ENCODE measurements around the gene CLEC4E.
A peak's percentile ranks its signal among the peaks of the same experiment; 100 is the strongest.

DNA sequence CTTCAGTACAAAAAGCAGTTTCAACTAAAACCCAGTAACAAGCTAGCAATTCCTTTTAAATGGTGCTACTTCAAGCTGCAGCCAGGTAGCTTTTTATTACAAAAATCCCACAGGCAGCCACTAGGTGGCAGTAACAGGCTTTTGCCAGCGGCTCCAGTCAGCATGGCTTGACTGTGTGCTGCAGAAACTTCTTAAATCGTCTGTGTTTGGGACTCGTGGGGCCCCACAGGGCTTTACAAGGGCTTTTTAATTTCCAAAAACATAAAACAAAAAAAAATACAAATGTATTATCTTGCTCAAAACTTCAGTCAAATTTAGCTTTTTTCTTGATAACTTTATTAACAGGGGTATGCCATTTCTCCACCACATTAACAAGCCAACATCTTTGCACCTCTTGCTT, 3.6 kb upstream of the CLEC4E start:
- TF ChIP-seq, protein P1, sequence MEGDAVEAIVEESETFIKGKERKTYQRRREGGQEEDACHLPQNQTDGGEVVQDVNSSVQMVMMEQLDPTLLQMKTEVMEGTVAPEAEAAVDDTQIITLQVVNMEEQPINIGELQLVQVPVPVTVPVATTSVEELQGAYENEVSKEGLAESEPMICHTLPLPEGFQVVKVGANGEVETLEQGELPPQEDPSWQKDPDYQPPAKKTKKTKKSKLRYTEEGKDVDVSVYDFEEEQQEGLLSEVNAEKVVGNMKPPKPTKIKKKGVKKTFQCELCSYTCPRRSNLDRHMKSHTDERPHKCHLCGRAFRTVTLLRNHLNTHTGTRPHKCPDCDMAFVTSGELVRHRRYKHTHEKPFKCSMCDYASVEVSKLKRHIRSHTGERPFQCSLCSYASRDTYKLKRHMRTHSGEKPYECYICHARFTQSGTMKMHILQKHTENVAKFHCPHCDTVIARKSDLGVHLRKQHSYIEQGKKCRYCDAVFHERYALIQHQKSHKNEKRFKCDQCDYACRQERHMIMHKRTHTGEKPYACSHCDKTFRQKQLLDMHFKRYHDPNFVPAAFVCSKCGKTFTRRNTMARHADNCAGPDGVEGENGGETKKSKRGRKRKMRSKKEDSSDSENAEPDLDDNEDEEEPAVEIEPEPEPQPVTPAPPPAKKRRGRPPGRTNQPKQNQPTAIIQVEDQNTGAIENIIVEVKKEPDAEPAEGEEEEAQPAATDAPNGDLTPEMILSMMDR (IDR thresholded peaks at IDR 0.05), result peak; percentile 79 to 94 (median 83)
- TF ChIP-seq POLR2A (IDR thresholded peaks at IDR 0.05), result no peak

All from esophagus squamous epithelium (tissue), 4 donors.